ENCODE measurements around the gene SLC26A1.

- no peak for TF ChIP-seq CTCF (IDR thresholded peaks at IDR 0.05)
- TF ChIP-seq POLR2A (IDR thresholded peaks at IDR 0.05) = no peak
- no peak for TF ChIP-seq EP300 (IDR thresholded peaks at IDR 0.05)
Observed at GRCh38 chr4:1033840-1034551, 40.8 kb upstream of the SLC26A1 start.
